EH (cell line): ENCODE measurements around the gene RCE1.

Source experiments
- DNase-seq: peaks from one replicate; pipeline ENCODE4 v3.0.0-alpha.2; 2015; ENCODE audit warnings: low read depth

Gene RCE1

DNA sequence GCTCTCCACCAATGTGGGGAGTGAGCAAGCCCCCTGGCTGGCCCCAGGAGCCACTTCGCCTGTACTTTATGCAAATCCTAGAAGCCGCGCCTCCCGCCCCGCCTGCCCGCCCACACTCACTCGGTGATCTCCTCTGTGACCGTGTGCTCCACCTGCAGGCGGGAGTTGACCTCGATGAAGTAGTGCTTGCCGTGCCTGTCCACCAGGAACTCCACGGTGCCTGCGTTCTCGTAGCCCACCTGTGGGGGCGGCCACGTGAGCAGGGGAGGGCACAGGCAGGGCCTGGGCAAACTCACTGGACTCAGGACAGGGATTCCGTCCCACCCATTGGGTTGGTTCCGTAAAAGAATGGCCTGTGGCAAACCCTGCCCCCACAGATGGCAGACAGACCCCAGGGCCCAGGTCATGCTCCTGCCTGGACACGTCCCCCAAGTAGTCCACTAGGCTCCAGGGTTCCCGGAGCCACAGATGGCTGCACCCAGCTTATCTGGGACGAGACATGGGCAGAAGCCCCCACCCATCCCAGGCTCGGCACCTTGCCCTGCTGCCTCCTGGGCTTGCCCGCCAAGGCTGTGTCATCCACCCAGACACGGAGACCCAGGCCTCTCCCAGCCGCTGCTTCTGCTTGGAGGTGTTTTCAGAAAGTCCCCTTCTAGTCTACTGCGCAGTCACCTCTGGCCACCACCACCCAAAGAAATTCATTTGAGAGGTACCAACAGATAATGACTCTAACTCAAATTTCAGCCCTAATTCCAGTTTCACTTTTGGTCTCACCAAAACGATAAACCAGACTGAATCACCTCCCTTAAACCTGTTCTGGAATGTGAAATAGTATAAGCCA is 25.7 kb downstream of the RCE1 start:
- no peak for DNase-seq

DNA sequence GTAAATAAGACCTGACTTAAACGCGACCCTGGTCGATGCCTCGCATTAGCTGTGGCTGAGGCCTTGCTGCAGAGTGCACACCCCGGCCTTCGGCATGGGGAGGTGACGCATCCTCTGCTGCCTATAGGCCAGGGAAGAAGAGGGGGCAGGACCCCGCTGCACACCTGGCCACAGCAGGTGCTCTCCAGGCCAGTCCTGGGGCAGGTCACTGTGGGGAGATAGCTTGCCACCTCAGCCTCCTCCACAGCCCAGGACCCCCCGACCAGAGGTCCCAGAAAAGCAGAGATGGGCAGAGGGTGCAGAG is 26.3 kb downstream of the RCE1 start:
- DNase-seq, result no peak

- DNase-seq, result no peak
Measured at GRCh38 chr11:66870131-66870530, 26.9 kb downstream of the RCE1 start.

DNA sequence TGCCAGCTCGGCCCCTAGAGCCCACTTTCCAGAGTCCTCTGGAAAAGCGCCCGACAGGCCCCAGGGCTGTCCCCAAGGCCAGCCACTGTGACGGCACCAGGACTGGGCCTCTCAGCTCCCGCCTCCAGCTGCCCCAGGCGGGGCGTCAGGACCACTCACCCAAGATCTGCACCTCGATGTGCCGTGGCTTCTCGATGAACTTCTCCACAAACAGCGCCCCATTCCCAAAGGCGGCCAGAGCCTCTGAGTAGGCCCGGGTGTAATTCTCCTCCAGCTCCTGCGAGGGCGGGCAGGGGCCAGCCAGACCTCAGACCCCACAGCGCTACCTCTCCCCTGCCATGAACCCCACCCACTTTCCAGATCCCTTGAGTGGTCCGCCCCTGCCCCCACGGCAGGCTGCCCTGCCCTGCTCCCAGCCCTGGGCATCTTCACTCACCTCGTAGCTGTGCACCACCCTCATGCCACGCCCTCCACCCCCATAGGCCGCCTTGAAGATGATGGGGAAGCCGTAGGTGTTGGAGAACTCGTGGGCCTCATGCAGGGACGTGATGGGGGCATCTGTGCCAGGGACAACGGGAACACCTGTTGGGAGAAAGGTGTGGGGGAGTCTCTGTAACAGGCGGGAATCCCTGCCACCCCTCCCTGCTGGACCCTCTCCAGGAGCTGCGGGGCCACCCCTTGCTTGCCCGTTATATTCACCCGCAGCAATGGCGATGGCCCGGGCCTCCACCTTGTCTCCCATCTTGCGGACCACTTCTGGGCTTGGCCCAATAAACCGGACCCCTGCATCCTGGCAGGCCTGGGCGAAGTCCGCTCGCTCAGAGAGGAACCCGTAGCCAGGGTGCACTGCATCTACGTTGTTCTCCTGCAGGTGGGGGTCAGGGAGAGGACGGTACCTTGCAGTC is 27.6 kb downstream of the RCE1 start:
- DNase-seq, result no peak

GRCh38 chr11:66871521-66871901 is 28.3 kb downstream of the RCE1 start:
- DNase-seq, result no peak

DNA sequence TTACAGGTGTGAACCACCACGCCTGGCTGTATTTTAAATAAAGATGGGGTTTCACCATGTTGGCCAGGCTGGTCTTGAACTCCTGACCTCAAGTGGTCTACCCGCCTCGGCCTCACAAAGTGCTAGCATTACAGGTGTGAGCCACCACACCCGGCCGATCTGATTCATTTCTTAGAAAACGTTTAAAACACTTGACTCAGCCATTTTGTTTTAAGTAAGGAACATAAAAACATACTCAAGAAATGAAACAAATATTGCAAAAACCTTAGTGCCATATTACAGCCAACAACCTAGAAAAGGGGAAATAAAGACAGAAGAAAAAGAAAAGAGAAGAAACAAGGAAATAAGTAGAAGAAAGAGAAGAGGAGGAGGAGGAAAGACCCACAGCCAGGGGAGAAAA is 31.0 kb downstream of the RCE1 start:
- no peak for DNase-seq

DNA sequence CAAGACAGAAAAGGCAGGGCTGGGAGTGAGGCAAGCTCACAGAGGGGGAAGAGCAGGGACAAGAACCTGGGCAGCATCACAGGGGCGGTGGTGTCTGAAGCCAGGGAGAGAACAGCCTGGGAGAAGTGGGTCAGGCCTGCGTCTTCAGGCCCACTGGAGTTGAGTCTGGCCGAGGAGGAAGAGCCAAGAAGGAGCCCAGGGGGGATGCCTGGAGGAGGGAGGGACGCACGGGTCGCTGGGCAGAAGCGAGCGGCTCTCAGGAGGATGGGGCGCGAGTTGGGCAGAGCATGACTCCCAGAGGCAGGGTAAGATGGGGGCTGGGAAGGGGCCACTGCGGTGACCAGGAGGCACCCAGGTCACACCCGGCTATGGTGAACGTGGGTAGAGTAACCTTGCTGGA is 32.1 kb downstream of the RCE1 start:
- no peak for DNase-seq

GRCh38 chr11:66877588-66878385 is 34.5 kb downstream of the RCE1 start:
- no peak for DNase-seq

DNA sequence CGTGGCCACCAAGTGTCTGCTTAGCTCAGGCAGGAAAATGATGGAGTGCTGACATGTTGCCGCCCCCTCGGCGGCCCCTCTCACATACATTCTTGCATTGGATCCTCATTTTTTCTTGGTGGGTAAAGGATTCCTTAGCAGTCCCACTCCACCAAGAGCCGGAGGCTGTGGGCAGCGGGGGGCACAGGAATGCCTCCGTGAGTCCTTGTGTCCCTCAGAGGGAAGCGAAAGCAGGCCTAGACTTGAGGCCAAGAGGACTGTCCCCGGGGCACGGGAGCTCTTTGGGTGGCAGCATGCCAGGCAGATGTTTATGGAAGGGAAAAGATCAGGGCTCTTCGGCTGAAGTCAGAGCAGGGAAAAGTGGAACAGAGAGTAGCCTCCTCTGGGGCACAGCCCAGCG is 35.2 kb downstream of the RCE1 start:
- DNase-seq, result peak; percentile 46

DNA sequence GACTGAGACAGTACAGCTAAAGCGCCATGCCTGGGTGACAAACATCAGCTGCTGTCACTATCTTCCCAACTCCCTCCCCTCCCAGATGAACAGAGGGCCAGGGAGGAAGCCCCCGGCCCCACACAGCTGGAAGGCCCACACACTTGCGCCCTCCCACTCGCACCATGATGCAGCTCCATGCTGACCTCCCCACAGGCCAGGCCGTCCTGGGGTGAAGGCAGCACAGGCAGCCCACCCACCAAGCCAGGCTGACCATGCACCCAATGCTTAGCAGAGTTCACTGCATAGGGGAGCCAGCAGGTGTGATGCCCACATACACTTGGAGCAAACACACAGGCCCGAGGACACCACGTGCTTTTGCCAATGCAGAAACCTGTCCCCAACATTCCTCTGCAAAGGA is 35.8 kb downstream of the RCE1 start:
- DNase-seq, result no peak

GRCh38 chr11:66879583-66879982 is 36.3 kb downstream of the RCE1 start:
- DNase-seq, result no peak

GRCh38 chr11:66879999-66880398 is 36.8 kb downstream of the RCE1 start:
- DNase-seq, result no peak

- DNase-seq, result no peak
Measured at GRCh38 chr11:66880496-66881450, 37.5 kb downstream of the RCE1 start.

- DNase-seq, result no peak
Measured at GRCh38 chr11:66881451-66881835, 38.2 kb downstream of the RCE1 start.

GRCh38 chr11:66881927-66882452 is 38.7 kb downstream of the RCE1 start:
- DNase-seq, result no peak

GRCh38 chr11:66882561-66883015 is 39.3 kb downstream of the RCE1 start:
- DNase-seq, result no peak

DNA sequence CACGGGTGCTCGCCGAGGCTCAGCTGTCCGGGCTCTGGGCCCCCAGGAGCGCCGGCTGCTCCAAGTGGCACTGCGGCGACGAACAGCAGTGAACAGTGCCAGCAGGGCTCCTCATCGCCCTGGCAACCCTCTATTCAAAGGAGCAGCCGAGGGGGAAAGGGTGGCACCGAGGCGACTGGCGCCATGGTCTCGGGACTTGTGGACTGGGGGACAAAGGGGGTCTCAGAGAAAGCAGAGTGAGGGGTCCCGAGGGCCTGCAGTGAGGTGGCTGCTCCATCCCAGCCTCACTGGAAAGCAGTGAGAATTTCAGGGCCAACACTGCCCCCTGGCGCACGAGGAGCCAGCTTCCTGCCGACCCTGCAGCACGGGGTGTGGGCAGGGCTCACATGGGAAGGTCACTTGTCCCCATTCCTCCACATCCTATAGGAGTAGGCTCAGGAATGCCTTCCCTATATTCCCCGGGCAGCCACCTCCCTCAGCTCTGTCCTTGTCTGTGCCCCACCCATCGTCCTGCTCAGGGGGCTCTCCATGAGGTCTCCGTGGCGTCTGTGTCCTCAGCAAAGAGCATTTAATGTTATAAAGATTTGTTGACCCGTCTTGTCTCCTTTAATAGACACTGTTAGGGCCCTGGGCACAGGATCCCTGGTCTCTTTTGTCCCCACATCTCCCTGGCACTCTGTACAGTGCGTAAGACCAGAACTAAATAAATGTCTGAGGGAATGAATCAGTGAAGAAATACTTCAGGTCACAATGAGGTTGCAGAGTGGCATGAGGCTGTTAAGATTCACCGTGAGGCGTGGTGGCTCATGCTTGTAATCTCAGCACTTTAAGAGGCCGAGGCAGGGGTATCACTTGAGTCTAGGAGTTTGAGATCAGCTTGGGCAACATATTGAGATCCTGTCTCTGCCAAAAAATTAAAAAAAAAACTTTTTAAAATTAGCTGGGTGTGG is 40.0 kb downstream of the RCE1 start:
- peak; percentile 79 for DNase-seq

DNA sequence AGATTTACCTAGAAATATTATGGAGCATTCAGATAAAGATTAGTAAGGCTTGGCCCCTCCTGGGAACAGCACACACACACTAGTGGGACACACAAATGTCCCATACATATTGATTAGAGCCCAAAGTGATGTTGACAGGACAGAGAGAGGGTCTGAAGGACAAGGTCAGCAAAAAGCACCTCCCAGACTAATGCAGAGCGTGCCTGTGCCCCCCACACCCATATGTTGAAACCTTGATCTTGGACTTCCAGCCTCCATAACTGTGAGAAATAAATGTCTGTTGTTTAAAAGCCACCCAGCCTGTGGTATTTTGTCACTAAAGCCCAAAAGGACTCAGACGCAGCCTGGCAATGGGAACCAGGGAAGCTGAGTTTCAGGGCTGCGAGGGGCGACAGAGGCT is 41.2 kb downstream of the RCE1 start:
- no peak for DNase-seq

- DNase-seq, result no peak
Measured at GRCh38 chr11:66885469-66885868, 42.2 kb downstream of the RCE1 start.

DNA sequence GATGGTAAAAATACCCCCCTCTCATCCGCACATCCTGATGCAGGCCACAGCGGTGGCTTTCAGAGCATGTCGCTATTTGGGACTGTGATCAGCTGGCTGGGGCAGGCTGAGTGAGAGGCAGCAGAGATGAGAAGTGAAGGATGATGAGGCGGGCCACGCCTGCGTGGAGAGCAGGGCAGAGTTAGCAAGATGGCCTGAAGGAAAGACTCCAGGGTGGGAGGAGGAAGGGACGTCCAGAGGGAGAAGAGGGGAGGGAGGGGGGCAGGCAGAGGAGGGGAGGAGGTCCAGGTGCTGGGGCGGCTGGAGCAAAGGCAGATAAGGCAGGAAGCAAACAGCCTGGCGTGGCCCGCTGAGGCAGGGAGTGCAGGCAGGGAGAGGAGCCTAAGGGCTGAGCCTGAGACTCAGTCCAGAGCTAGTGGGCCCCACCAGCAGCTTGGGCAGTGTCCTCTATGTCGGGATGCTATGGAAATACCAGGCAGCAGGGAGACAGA is 42.8 kb downstream of the RCE1 start:
- DNase-seq, result no peak
